ENCODE results near the gene CDC73.
"Not testable (repeated sequence)": the region's sequence is repeated elsewhere in the genome, so short reads cannot be mapped to it uniquely, and the experiment has no call there.

CDC73 gene

GRCh38 chr1:193278968-193279367 is 157.1 kb downstream of the CDC73 start:
- TF ChIP-seq CTCF (IDR thresholded peaks at IDR 0.05; ENCODE audit: borderline replicate concordance, insufficient read depth, low read depth, low read length), result no peak

GRCh38 chr1:193281894-193282293 is 160.1 kb downstream of the CDC73 start:
- H3K4me3 ChIP-seq (ENCODE audit: low read depth, low read length), result no peak overlapping the region
- no peak for TF ChIP-seq CTCF (IDR thresholded peaks at IDR 0.05; ENCODE audit: borderline replicate concordance, insufficient read depth, low read depth, low read length)

More at GRCh38 chr1:193278968-193279367, 157.1 kb downstream of the CDC73 start:
- H3K4me3 ChIP-seq (ENCODE audit: low read depth, low read length), result no peak overlapping the region

- no peak overlapping the region for H3K4me3 ChIP-seq (ENCODE audit: low read depth, low read length)
- no peak for TF ChIP-seq CTCF (IDR thresholded peaks at IDR 0.05; ENCODE audit: borderline replicate concordance, insufficient read depth, low read depth, low read length)
These were observed 161.2 kb downstream of the CDC73 start for GRCh38 chr1:193283016-193283415.

- no peak for TF ChIP-seq CTCF (IDR thresholded peaks at IDR 0.05; ENCODE audit: borderline replicate concordance, insufficient read depth, low read depth, low read length)
- H3K4me3 ChIP-seq (ENCODE audit: low read depth, low read length), result no peak overlapping the region
These were observed 162.4 kb downstream of the CDC73 start for GRCh38 chr1:193284219-193284618.

- H3K4me3 ChIP-seq (ENCODE audit: low read depth, low read length), result no peak overlapping the region
- no peak for TF ChIP-seq CTCF (IDR thresholded peaks at IDR 0.05; ENCODE audit: borderline replicate concordance, insufficient read depth, low read depth, low read length)
These were observed 163.8 kb downstream of the CDC73 start for GRCh38 chr1:193285641-193286040.

- H3K4me3 ChIP-seq (ENCODE audit: low read depth, low read length), result not testable (repeated sequence)
These were observed 166.8 kb downstream of the CDC73 start for GRCh38 chr1:193288548-193289080.

- TF ChIP-seq CTCF (IDR thresholded peaks at IDR 0.05; ENCODE audit: borderline replicate concordance, insufficient read depth, low read depth, low read length), result no peak
- H3K4me3 ChIP-seq (ENCODE audit: low read depth, low read length), result no peak overlapping the region
These were observed 171.9 kb downstream of the CDC73 start for GRCh38 chr1:193293726-193294125.

GRCh38 chr1:193299038-193299437 is 177.2 kb downstream of the CDC73 start:
- TF ChIP-seq CTCF (IDR thresholded peaks at IDR 0.05; ENCODE audit: borderline replicate concordance, insufficient read depth, low read depth, low read length), result no peak
- no peak overlapping the region for H3K4me3 ChIP-seq (ENCODE audit: low read depth, low read length)

All from GM12875 (cell line).